ENCODE measurements around the gene KCTD2.
"Not testable (repeated sequence)": the region's sequence is repeated elsewhere in the genome, so short reads cannot be mapped to it uniquely, and the experiment has no call there.

KCTD2 gene

DNA sequence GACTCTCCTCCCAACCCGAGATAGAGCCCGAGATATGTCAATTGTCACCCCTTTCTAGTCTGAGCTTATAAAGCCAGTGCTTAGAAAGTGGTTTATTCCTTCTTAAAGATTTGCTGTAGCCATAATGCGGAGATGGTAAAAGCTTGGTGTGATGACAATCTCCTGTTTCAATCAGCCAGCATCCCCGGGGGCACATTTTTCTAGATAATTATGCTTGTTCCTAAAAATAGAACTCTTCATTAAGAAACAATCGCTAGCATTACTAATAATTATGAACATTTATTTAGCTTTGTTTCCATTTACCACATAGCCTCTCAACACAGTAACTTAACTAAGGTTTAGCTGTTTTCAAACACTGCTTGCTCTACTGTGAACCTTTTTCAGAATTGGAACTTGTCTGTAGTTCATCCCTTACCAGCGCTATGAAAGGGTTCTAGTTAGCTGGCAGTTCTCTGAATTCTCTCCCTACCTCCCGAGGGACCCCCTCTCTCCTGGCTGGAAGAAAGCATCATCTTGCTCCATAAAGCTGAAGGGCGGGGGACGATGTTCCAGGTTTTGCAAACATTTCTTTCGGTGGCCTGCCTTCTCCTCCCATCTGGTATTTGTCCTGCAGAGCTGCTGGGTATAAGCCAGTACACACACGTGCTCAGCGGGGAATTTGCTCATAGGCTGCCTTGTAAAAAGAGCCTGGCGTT, 35.5 kb upstream of the KCTD2 start:
- Mint-ChIP-seq H3K9me3 (no peaks in the 10 kb centered on the region), H3K4me3 (peak overlapping the region; percentile 91), H3K36me3 (peaks cover 11% of the 10 kb centered on the region), H3K27ac (peak overlapping the region; percentile 93), H3K4me1 (peaks cover 19% of the 10 kb centered on the region)
- ATAC-seq (no peak), DNase-seq (ENCODE audit: low spot score in 2 of 2) (no peak)

DNA sequence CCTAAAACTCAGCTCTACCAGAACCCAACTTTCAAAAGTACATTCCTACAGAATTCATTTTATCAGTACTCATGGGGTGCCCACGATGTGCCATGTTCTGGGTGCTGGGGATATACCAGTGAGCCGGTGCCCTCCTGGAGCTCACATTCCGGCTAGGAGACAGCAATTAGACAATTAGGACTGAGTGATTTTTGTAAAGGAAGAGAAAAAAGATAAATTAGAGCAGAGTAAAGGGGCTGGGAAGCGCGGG, 35.0 kb upstream of the KCTD2 start:
- ATAC-seq (no peak), DNase-seq (ENCODE audit: low spot score in 2 of 2) (no peak)
- no peaks in the 10 kb centered on the region for H3K9me3 Mint-ChIP-seq
- H3K4me1 Mint-ChIP-seq = peaks cover 19% of the 10 kb centered on the region
- H3K4me3 Mint-ChIP-seq = peak overlapping the region; percentile 91
- peaks cover 16% of the 10 kb centered on the region for H3K36me3 Mint-ChIP-seq
- H3K27ac Mint-ChIP-seq = peak overlapping the region; percentile 93

DNA sequence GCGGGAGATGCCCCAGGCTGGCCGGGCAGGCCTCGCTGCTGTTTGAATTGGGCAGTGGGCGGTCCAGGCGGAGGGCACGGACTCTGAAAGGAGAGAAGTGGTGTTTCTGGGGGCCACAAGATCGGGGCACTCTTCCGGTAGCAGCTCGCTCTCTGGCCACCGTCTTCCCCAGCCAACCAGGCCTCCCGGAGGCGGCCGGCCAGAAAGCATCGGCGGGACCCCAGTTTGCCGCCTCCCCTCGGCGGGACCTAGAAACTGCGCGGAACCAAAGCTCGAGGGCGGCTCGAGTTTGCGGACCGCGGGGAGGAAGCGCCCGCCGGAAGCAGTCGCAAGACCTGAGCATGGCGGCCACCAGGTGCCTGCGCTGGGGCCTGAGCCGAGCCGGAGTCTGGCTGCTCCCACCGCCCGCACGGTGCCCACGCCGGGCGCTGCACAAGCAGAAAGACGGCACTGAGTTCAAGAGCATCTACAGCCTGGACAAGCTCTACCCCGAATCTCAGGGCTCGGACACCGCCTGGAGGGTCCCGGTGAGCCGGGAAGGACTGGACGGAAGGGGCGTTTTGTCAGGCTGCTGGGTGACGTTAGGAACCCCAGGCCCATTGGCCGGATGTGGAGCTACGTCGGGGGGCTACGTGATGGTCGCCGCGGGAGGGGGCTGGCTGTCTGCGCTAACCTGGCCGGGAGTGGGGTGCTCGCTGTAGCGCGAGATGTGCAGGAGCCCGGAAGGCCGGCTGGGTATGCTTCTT, 34.5 kb upstream of the KCTD2 start, which contains the start of gene MRPL58:
Gene MRPL58, plus strand, starts transcription at position 325 of the 746 bp plus-strand sequence. Its CDS starts 17 bp downstream, at position 342.
- Mint-ChIP-seq H3K4me3 (peak within 1 kb of the TSS; percentile 91), H3K4me1 (peaks cover 19% of the 10 kb centered on the region), H3K27ac (peak within 1 kb of the TSS; percentile 93), H3K36me3 (peaks cover 21% of the 10 kb centered on the region), H3K9me3 (no peaks in the 10 kb centered on the region)
- DNase-seq (ENCODE audit: low spot score in 2 of 2) (peak; percentile 72 to 92), ATAC-seq (peak; percentile 97)

DNA sequence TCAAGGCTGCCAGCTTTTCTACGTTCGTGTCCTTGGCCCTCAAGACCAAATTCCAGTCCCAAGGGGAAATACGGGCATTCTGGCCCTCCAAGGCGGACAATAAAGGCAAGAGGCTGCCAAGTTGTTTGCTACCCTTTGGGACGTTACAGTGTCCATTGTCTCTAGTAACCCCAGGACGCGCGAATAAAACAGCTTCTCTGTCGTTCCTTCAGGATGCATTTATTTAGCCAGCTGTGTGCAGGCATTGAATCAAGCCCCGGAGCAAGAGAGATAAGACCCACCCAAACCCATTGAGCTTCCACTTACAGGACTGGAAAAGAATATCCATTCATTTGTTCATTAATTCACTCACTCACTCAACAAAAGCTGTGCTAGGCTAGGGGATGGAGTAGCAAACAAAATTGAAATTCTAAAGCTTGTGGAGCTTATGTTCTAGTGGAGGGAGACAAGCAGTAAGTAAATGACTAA, 33.9 kb upstream of the KCTD2 start:
- Mint-ChIP-seq H3K27ac (peak overlapping the region; percentile 93), H3K36me3 (peaks cover 27% of the 10 kb centered on the region), H3K4me1 (peaks cover 19% of the 10 kb centered on the region), H3K9me3 (no peaks in the 10 kb centered on the region), H3K4me3 (peak overlapping the region; percentile 91)
- DNase-seq (ENCODE audit: low spot score in 2 of 2) (no peak), ATAC-seq (no peak)

DNA sequence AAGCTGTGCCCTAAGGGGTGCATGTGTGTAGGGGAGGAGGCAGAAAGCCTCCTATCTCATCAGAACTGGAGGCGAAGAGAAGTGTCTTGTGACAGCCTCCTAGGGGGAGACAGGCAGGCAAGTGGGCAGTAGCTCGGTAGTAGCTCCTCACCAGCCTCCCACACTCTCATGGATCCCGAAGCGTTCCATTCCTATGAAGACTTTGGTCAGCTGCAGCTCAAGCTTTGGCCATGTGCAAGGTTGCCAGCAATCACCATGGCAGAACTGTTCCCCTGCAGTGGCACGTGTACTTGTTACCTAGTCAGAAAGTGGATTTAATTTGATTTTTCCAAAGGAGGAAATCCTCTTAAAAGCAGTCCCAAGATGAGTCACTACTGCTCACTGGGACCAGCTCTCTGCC, 27.9 kb upstream of the KCTD2 start:
- H3K4me1 Mint-ChIP-seq = peaks cover under 1% of the 10 kb centered on the region
- H3K36me3 Mint-ChIP-seq = peaks cover 69% of the 10 kb centered on the region
- no peak for DNase-seq (ENCODE audit: low spot score in 2 of 2)
- ATAC-seq = no peak
- no peak overlapping the region for H3K4me3 Mint-ChIP-seq
- no peak overlapping the region for H3K27ac Mint-ChIP-seq
- H3K9me3 Mint-ChIP-seq = no peaks in the 10 kb centered on the region

DNA sequence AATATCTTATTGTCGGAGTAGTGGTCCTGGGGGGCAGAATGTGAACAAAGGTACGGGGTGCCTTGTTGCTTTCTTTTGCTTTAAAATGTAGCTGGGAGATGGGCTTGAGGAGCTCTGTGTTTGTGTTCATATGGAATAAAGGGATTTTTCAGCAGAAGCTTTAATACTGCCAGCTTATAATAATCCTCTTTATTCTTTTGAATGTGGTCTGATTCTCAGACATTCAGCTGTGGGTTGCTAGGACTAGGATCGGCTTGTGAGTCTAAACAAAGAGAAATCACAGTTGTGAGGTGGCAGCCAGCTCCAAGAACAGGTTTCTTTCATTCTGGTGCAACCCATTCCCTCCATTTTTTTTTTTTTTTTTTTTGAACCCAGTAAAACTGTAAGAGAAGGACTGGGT, 27.3 kb upstream of the KCTD2 start:
- Mint-ChIP-seq H3K9me3 (no peaks in the 10 kb centered on the region), H3K4me3 (no peak overlapping the region), H3K36me3 (peaks cover 69% of the 10 kb centered on the region), H3K27ac (no peak overlapping the region), H3K4me1 (no peaks in the 10 kb centered on the region)
- ATAC-seq = no peak
- DNase-seq (ENCODE audit: low spot score in 2 of 2) = no peak

DNA sequence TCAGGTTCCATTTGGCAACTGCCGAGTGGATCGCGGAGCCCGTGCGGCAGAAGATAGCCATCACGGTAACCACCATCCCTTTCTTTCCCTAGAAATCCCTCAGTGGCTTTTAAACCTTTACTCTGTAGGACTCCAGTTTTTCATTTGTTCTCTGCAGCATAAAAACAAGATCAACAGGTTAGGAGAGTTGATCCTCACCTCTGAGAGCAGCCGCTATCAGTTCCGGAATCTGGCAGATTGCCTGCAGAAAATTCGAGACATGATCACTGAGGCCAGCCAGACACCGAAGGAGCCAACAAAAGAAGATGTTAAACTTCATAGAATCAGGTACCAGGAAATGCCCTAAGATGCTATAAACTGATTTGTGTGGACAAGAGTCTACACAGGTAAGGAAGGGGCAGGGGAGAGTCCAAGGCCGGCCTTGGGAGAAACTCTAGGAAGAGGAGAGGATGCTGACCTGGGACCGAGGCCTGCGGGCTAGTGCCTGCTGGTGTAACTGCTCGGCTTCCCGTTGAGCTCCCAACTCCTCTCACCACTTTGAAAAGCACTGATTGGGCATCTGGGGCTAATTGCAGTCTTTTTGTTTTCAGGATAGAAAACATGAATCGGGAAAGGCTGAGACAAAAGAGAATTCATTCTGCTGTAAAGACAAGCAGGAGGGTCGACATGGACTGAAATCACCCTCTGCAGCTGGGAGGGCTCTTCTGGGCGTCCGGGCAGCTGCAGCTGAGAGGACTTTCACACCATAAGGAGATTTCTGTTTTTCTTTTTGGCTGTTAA, 26.5 kb upstream of the KCTD2 start:
- peaks cover 69% of the 10 kb centered on the region for H3K36me3 Mint-ChIP-seq

DNA sequence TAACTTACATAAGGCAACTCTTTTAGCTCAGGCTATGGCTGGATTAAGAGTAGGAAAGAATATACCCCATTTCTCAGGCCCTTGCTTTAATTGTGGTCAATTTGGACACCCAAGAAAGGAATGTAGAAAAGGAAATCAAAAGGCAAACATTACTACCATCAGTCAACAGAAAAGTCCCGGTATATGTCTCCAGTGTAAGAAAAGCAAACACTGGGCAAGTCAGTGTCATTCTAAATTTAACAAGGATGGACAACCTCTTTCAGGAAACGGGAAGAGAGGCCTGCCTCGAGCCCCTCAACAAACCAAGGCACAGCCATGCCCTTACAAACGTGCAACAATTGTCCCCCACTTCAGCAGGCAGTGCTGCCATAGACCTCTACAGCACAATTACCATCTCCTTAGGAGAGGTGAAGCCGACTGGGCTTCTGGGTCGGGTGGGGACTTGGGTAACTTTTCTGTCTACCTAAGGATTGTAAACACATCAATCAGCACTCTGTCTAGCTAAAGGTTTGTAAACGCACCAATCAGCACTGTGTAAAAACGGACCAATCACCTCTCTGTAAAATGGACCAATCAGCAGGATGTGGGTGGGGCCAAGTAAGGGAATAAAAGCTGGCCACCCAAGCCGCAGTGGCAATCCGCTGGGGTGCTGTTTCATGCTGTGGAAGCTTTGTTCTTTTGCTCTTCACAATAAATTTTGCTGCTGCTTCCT, 22.2 kb upstream of the KCTD2 start:
- Mint-ChIP-seq H3K4me3 (no peak overlapping the region), H3K27ac (peak overlapping the region; percentile 77), H3K9me3 (no peaks in the 10 kb centered on the region), H3K4me1 (peaks cover 8% of the 10 kb centered on the region), H3K36me3 (peaks cover 32% of the 10 kb centered on the region)
- ATAC-seq (no peak), DNase-seq (ENCODE audit: low spot score in 2 of 2) (no peak)

More for the DNA sequence above, 26.5 kb upstream of the KCTD2 start:
- no peak overlapping the region for H3K4me3 Mint-ChIP-seq
- H3K27ac Mint-ChIP-seq = no peak overlapping the region
- H3K9me3 Mint-ChIP-seq = no peaks in the 10 kb centered on the region
- peaks cover 6% of the 10 kb centered on the region for H3K4me1 Mint-ChIP-seq
- DNase-seq (ENCODE audit: low spot score in 2 of 2) = no peak
- ATAC-seq = no peak

DNA sequence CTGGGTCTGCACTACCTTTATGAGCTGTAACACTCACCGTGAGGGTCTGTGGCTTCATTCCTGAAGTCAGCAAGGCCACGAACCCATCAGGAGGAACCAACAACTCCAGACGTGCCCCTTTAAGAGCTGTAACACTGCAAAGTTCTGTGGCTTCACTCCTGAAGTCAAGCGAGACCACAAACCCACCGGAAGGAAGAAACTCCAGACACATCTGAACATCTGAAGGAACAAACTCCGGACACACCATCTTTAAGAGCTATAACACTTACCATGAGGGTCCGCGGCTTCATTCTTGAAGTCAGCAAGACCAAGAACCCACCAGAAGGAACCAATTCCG, 21.7 kb upstream of the KCTD2 start:
- not testable (repeated sequence) for H3K4me3 Mint-ChIP-seq, ATAC-seq
- peak overlapping the region; percentile 77 for H3K27ac Mint-ChIP-seq

DNA sequence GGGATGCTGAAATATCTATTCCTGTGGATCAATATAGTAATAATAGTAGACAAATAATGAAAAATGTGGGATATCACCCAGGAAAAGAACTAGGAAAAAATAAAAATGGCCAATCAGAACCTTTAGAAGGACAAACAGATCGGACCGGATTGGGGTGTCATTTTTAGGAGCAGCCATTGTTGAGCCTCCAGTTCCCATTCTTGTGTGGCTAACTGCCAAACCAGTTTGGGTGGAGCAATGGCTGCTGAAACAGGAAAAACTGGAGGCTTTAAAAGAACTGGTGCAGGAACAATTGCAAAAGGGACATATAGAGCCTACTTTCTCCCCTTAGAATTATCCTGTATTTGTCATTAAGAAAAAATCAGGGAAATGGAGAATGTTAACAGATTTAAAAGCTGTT, 20.4 kb upstream of the KCTD2 start:
- not testable (repeated sequence) for H3K27ac Mint-ChIP-seq; H3K9me3 Mint-ChIP-seq; DNase-seq (ENCODE audit: low spot score in 2 of 2); H3K4me3 Mint-ChIP-seq; H3K4me1 Mint-ChIP-seq; ATAC-seq
- peaks cover 18% of the 10 kb centered on the region for H3K36me3 Mint-ChIP-seq

More for the DNA sequence above, 21.7 kb upstream of the KCTD2 start:
- not testable (repeated sequence) for DNase-seq (ENCODE audit: low spot score in 2 of 2); H3K4me1 Mint-ChIP-seq; H3K9me3 Mint-ChIP-seq
- H3K36me3 Mint-ChIP-seq = peaks cover 27% of the 10 kb centered on the region

DNA sequence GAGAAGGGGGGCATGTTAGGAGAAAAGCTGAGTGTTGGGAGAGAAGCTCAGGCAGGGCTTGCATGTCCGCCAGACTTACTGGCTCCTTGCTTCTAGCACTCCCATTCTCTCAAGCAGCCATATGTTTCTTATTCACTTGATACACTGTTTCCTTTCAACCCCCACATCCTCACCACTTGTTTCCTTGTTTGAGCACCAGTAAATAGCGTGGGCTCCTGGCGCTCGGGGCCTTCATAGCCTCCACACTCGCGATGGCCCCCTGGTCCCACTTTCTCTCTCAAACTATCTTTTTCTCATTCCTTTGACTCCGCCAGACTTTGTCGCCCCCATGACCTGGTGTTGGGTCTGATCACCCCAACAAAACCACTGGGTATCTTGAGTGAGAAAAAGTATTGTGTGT, 16.9 kb upstream of the KCTD2 start:
- ATAC-seq (no peak), DNase-seq (ENCODE audit: low spot score in 2 of 2) (no peak)
- Mint-ChIP-seq H3K4me1 (peaks cover 39% of the 10 kb centered on the region), H3K9me3 (no peaks in the 10 kb centered on the region), H3K4me3 (no peak overlapping the region), H3K36me3 (peaks cover 37% of the 10 kb centered on the region), H3K27ac (no peak overlapping the region)

DNA sequence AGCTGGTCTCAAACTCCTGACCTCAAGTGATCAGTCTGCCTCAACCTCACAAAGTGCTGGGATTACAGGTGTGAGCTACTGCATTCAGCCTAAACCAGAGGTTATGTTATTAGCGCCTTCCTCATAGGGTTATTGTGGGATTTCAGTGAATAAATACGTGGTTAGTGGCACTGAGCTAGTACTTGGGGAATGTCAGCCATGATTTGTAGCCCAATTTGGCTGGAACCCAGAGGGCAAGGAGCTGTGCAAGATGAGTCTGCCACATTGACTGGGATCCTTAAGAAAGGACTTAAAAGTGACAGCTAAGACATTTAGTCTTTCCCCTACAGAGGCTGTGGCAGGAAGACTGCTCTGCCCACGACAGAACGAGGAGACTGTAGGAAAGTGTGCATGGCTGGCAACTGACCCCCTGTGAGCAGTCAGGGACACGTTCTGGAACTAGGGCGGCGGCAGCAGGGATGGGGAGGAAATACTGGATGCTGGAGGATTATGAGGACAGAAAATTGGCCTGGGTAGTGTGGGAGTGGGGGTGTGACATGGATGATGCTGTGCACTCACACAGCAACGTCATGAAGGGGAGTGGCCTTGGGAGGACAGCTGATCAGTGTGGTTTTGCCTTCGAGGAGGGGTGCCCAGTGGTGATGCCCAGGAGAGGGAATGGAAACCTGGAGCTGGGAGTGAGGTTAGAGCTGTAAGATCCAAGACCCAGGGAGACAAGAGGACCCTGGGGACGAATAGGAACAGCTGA, 14.9 kb upstream of the KCTD2 start:
- no peaks in the 10 kb centered on the region for H3K9me3 Mint-ChIP-seq
- H3K36me3 Mint-ChIP-seq = peaks cover 54% of the 10 kb centered on the region
- ATAC-seq (peak; percentile 63), DNase-seq (ENCODE audit: low spot score in 2 of 2) (peak; percentile 38 to 72)
- H3K4me1 Mint-ChIP-seq = peaks cover 46% of the 10 kb centered on the region
- H3K4me3 Mint-ChIP-seq = peak overlapping the region; percentile 92
- H3K27ac Mint-ChIP-seq = peak overlapping the region; percentile 60

DNA sequence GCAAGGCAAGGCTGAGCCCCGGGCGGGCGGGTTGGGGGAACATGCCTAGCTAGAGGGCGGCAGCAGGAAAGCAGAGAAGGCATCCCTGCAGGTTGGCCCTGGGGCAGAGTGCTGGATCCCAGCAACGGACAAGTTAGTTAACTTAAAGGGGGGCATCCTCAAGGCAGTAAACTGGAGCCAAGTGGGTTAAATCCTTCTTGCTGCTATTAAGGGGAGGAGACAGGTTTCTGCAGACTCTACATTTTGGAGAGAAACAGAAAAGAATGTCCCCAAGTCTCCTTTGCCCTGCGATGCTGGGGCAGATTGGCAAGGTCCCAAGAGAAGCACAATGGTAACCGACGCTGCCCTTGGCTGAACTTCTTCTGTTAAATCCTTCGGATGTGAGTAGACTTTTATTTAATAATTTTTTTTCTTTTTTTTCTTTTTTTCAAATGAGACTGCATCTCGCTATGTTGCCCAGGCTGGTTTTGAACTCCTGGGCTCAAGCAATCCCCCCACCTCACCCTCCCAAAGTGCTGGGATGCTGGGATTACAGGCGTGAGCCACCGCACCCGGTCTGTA, 14.2 kb upstream of the KCTD2 start:
- Mint-ChIP-seq H3K4me3 (peak overlapping the region; percentile 92), H3K4me1 (peaks cover 46% of the 10 kb centered on the region), H3K9me3 (no peaks in the 10 kb centered on the region), H3K36me3 (peaks cover 54% of the 10 kb centered on the region), H3K27ac (peak overlapping the region; percentile 60)
- DNase-seq (ENCODE audit: low spot score in 2 of 2) (no peak), ATAC-seq (no peak)

All from stimulated activated effector memory CD8-positive, alpha-beta T cell treated with anti-CD3 and anti-CD28 coated beads, Interleukin-12 subunit alpha, Interleukin-12 subunit beta, amount 100 ng/mL, for 72 hours (primary cell).